K562 (cell line): ENCODE data around the gene SUMF1. TPM values are rescaled to one million over a fixed set of nuclear protein-coding genes. Genes with fewer than 3 reads are reported as not detected.

Source experiments
- ATAC-seq: fragments of 200-7000 bp; cut with Tn5 transposase; 3 replicates; pipeline ENCODE4 v1.9.1; 2020; ENCODE audit warnings: moderate library complexity
- BruUV-seq: library from RNA; stranded (reverse); fragments of 400-500 nt; replicated peaks from 2 replicates; lab custom pipeline; 2021; lab: Mats Ljungman, UMichigan
- CTCF ChIA-PET: fragments of 300-600 bp; formaldehyde crosslinking; extraction: SDS; loops from one replicate; lab custom pipeline; 2021; ENCODE audit warnings: low intra/inter-chr PET ratio; lab: Yijun Ruan, JAX
- POLR2A ChIA-PET: fragments of 300-600, 350-650 bp; sonication (Branson Sonifier 250); formaldehyde crosslinking; extraction: SDS; loops from one replicate; lab custom pipeline; 2021; ENCODE audit warnings: antibody characterized with exemption, inconsistent platforms; lab: Yijun Ruan, JAX
- DNase-seq, 4 experiments: peaks; one replicate each; pipeline versions ENCODE4 v3.0.0 to v3.0.0-alpha.2; 2011 to 2018; ENCODE audit warnings: low spot score in 3 of 4, mixed read lengths in 3 of 4; ENCODE audit errors: extremely low read depth in 1 of 4
- FAIRE-seq: peaks from 2 replicates; lab custom pipeline; 2011; peaks lifted over from hg19 to GRCh38; lab: Jason Lieb, UNC
- H2AFZ ChIP-seq: 2 replicates; pipeline ENCODE4 v1.6.0; 2011; ENCODE audit warnings: low read depth, low read length, control low read depth, inconsistent platforms
- H3K27ac ChIP-seq: fragments of 200-600 bp; 3 replicates; pipeline ENCODE4 v1.8.0; 2011; ENCODE audit warnings: low read depth, mild to moderate bottlenecking, control low read depth, inconsistent platforms, low read length, moderate library complexity, mixed read lengths; ENCODE audit errors: extremely low read depth
- H3K27me3 ChIP-seq, 2 experiments: fragments of 300-600 bp in 1 of 2; 2 replicates in 1 of 2; 3 replicates in 1 of 2; pipeline versions ENCODE4 v1.6.0 to v1.8.0; 2011; ENCODE audit warnings: inconsistent platforms in 2 of 2, low read length in 2 of 2, mild to moderate bottlenecking in 1 of 2, mixed read lengths in 1 of 2, moderate library complexity in 1 of 2; ENCODE audit not compliant: control insufficient read depth in 2 of 2, insufficient read depth in 2 of 2
- H3K36me3 ChIP-seq: fragments of 300-600 bp; 3 replicates; pipeline ENCODE4 v1.8.0; 2011; ENCODE audit warnings: mild to moderate bottlenecking, low read length, inconsistent platforms; ENCODE audit not compliant: control insufficient read depth, insufficient read depth
- H3K4me1 ChIP-seq, 2 experiments: fragments of 200-600 bp in 1 of 2; replicated peaks in 1 of 2; 2 replicates in 1 of 2; 3 replicates in 1 of 2; pipeline versions ENCODE4 v1.5.1 to v1.8.0; 2011; ENCODE audit warnings: inconsistent platforms in 2 of 2, low read length in 2 of 2, mild to moderate bottlenecking in 1 of 2, mixed read lengths in 1 of 2, moderate library complexity in 1 of 2; ENCODE audit not compliant: control insufficient read depth in 2 of 2, insufficient read depth in 2 of 2
- H3K4me2 ChIP-seq: 2 replicates; pipeline ENCODE4 v1.6.1; 2011; ENCODE audit warnings: low read length, control low read depth, inconsistent platforms, mixed read lengths; ENCODE audit not compliant: insufficient read depth
- H3K4me3 ChIP-seq: fragments of 200-600 bp; sonication (generic), shearing (Covaris generic); 2 replicates; pipeline ENCODE4 v1.5.1; 2016; ENCODE audit warnings: control low read depth, inconsistent platforms
- H3K79me2 ChIP-seq: fragments of 200-600 bp; 3 replicates; pipeline ENCODE4 v1.8.0; 2011; ENCODE audit warnings: low read length, inconsistent platforms; ENCODE audit not compliant: control insufficient read depth, insufficient read depth
- H3K9ac ChIP-seq, 2 experiments: 2 replicates each; pipeline versions ENCODE4 v1.6.0 to v1.6.1; 2011; ENCODE audit warnings: low read depth in 2 of 2, low read length in 2 of 2, control low read depth in 1 of 2, inconsistent platforms in 1 of 2, mild to moderate bottlenecking in 1 of 2, mixed read lengths in 1 of 2; ENCODE audit not compliant: insufficient read depth in 1 of 2
- H3K9me1 ChIP-seq: one replicate; pipeline ENCODE4 v1.6.0; 2011; ENCODE audit warnings: inconsistent platforms, mild to moderate bottlenecking, low read length, moderate library complexity; ENCODE audit not compliant: control insufficient read depth, insufficient read depth
- H3K9me3 ChIP-seq: replicated peaks from 2 replicates; pipeline ENCODE4 v1.5.1; 2011; ENCODE audit warnings: low read depth, low read length, inconsistent platforms; ENCODE audit not compliant: control insufficient read depth, insufficient read depth
- H4K20me1 ChIP-seq: replicated peaks from 2 replicates; pipeline ENCODE4 v1.6.1; 2011; ENCODE audit warnings: low read length, inconsistent platforms, mixed read lengths; ENCODE audit not compliant: control insufficient read depth, insufficient read depth
- CC2D1A ChIP-seq: fragments of 450-650 bp; IDR thresholded peaks from 2 replicates; pipeline ENCODE4 v1.6.1; 2017; ENCODE audit warnings: mild to moderate bottlenecking
- DMBX1 ChIP-seq: fragments of 250-450 bp; sonication (Bioruptor Pico); IDR thresholded peaks from 2 replicates; pipeline ENCODE4 v1.8.0; 2022; ENCODE audit warnings: inconsistent platforms, mild to moderate bottlenecking, moderate library complexity, borderline replicate concordance
- ELF1 ChIP-seq: fragments of 200-800 bp; sonication (Bioruptor generic); IDR thresholded peaks from 2 replicates; pipeline ENCODE4 v1.6.1; 2016; ENCODE audit warnings: missing genetic modification characterization, missing compliant biosample characterization
- GTF2B ChIP-seq: IDR thresholded peaks from 2 replicates; pipeline ENCODE4 v1.6.1; 2011; ENCODE audit not compliant: insufficient read length; ENCODE audit errors: extremely low read depth
- MCM7 ChIP-seq, 2 experiments: fragments of 450-650 bp; IDR thresholded peaks; 2 replicates each; pipeline ENCODE4 v1.6.1; 2016 to 2018
- MYNN ChIP-seq, 2 experiments: sonication (generic); formaldehyde crosslinking in 1 of 2; IDR thresholded peaks; 2 replicates each; pipeline versions ENCODE4 v1.5.0 to v1.6.1; 2016 to 2020; ENCODE audit warnings: antibody characterized with exemption in 1 of 2, missing genetic modification reagents in 1 of 2
- POLR2H ChIP-seq: IDR thresholded peaks from 2 replicates; pipeline ENCODE4 v1.6.1; 2016; ENCODE audit warnings: missing genetic modification characterization, low read depth, mild to moderate bottlenecking, control low read depth, missing compliant biosample characterization, moderate library complexity
- POU5F1 ChIP-seq: fragments of 150-350 bp; IDR thresholded peaks from 2 replicates; pipeline ENCODE4 v1.6.1; 2014; ENCODE audit warnings: borderline replicate concordance, low read length, low read depth, mild to moderate bottlenecking; ENCODE audit not compliant: partially characterized antibody
- RB1 ChIP-seq: fragments of 450-650 bp; IDR thresholded peaks from 2 replicates; pipeline ENCODE4 v1.6.1; 2017; ENCODE audit warnings: low read depth, mild to moderate bottlenecking
- SMARCB1 ChIP-seq: IDR thresholded peaks from 2 replicates; pipeline ENCODE4 v1.6.1; 2011; ENCODE audit warnings: improper control_type of control experiment, low read depth; ENCODE audit not compliant: insufficient read length
- SREBF1 ChIP-seq: fragments of 150-350 bp; IDR thresholded peaks from 2 replicates; pipeline ENCODE4 v1.6.1; 2014; ENCODE audit warnings: antibody characterized with exemption, low read depth, low read length, borderline replicate concordance
- ZNF184 ChIP-seq: sonication (generic); formaldehyde crosslinking; IDR thresholded peaks from 2 replicates; pipeline ENCODE4 v1.5.0; 2020; ENCODE audit warnings: missing genetic modification reagents
- ZNF274 ChIP-seq: IDR thresholded peaks from 2 replicates; pipeline ENCODE4 v1.6.1; 2011; ENCODE audit warnings: low read depth, mild to moderate bottlenecking, low read length, moderate library complexity, borderline replicate concordance
- WGBS: fragments of 100-300 bp; shearing (Covaris generic); methylation state at CpG from one replicate; pipeline ENCODE4 v1.1.6; 2016; ENCODE audit warnings: low coverage, mixed read lengths; ENCODE audit not compliant: insufficient coverage; ENCODE audit errors: missing lambda C conversion rate; 5-methylcytosine and 5-hydroxymethylcytosine counted together
- in situ Hi-C: fragments of 300-500 bp; cut with MboI; formaldehyde crosslinking; loops from 4 replicates; pipeline ENCODE4 v1.15.0; 2018; ENCODE audit warnings: inconsistent platforms, mixed read lengths
- intact Hi-C: fragments of 100-400 bp; cut with micrococcal nuclease; formaldehyde crosslinking; loops from 2 replicates; pipeline ENCODE4 v1.14.2; 2022
- polyA plus RNA-seq, 8 experiments: library from polyadenylated mRNA; depleted of rRNA in 4 of 8; stranded (reverse) in 5 of 8; unstranded in 3 of 8; fragments of >200 nt; fragmentation: Nextera tagmentation in 2 of 8; fragmentation: Illumina TruSeq in 1 of 8; extraction: Ambion mirVana in 2 of 8; extraction: Trizol in 1 of 8; gene quantifications; 2 replicates each; pipeline versions ENCODE4 v1.2.1 to v1.2.3, GENCODE V29; 2011 to 2014; ENCODE audit warnings: inconsistent platforms in 1 of 8, missing spikeins in 1 of 8
- total RNA-seq, 7 experiments: library from RNA; depleted of rRNA in 6 of 7; stranded (reverse); fragments of >200 nt in 6 of 7; fragmentation: Illumina TruSeq in 2 of 7; extraction: Trizol in 2 of 7; gene quantifications; 2 replicates each; pipeline versions ENCODE4 v1.2.1 to v1.2.3, GENCODE V29; 2011 to 2021; ENCODE audit warnings: low replicate concordance in 1 of 7
- TF ChIP-seq, protein P1 (sequence below): IDR thresholded peaks from 2 replicates; pipeline ENCODE4 v1.6.1; 2012; ENCODE audit warnings: low read depth, low read length, improper control_type of control experiment, borderline replicate concordance
- TF ChIP-seq, protein P2 (sequence below), 2 experiments: fragments of 450-650 bp; conservative IDR thresholded peaks; 2 replicates each; pipeline ENCODE4 v1.6.1; 2017; ENCODE audit warnings: mild to moderate bottlenecking in 2 of 2, moderate library complexity in 2 of 2

SUMF1 gene
- total and polyA plus RNA-seq, 9 of the 15 experiments (the other 6 are each of a cell fraction or from before 2014, with no cell fraction given), result 1.3 to 7.4 (median 4.2) TPM

GRCh38 chr3:4438296-4438695 is 28.8 kb downstream of the SUMF1 start:
- CTCF ChIA-PET, result no interaction called here
- DNase-seq (no peak), ATAC-seq (no peak), FAIRE-seq (no peak)
- BruUV-seq, result no TSS peak
- Histone ChIP-seq H3K27ac (no peak overlapping the region), H3K4me1 (peaks cover 0 to 2% of the 10 kb centered on the region in 2 experiments; a peak in 1 of 5 replicates), H3K36me3 (no peaks in the 10 kb centered on the region), H3K27me3 (no peaks in the 10 kb centered on the region), H3K9me1 (no peaks in the 10 kb centered on the region), H3K9ac (no peak overlapping the region), H3K4me3 (no peak overlapping the region), H2AFZ (no peak overlapping the region), H3K79me2 (no peaks in the 10 kb centered on the region), H4K20me1 (no peaks in the 10 kb centered on the region), H3K9me3 (no peaks in the 10 kb centered on the region), H3K4me2 (no peak overlapping the region)
- in situ Hi-C loops, result no loop called here
- TF ChIP-seq ZNF274, result no peak
- TF ChIP-seq, protein P1, sequence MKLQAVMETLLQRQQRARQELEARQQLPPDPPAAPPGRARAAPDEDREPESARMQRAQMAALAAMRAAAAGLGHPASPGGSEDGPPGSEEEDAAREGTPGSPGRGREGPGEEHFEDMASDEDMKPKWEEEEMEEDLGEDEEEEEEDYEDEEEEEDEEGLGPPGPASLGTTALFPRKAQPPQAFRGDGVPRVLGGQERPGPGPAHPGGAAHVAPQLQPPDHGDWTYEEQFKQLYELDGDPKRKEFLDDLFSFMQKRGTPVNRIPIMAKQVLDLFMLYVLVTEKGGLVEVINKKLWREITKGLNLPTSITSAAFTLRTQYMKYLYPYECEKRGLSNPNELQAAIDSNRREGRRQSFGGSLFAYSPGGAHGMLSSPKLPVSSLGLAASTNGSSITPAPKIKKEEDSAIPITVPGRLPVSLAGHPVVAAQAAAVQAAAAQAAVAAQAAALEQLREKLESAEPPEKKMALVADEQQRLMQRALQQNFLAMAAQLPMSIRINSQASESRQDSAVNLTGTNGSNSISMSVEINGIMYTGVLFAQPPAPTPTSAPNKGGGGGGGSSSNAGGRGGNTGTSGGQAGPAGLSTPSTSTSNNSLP, result no peak
- TF ChIP-seq SREBF1, result no peak
- TF ChIP-seq CC2D1A, result no peak
- no peak for TF ChIP-seq MYNN (IDR thresholded peaks at IDR 0.05)
- no peak for TF ChIP-seq MYNN (CRISPR knock-in tag; IDR thresholded peaks at IDR 0.05)
- TF ChIP-seq MCM7 (IDR thresholded peaks at IDR 0.05), result no peak
- no peak for TF ChIP-seq ZNF184
- no peak for TF ChIP-seq DMBX1 (CRISPR knock-in tag)
- no peak for TF ChIP-seq POU5F1
- TF ChIP-seq, protein P2, sequence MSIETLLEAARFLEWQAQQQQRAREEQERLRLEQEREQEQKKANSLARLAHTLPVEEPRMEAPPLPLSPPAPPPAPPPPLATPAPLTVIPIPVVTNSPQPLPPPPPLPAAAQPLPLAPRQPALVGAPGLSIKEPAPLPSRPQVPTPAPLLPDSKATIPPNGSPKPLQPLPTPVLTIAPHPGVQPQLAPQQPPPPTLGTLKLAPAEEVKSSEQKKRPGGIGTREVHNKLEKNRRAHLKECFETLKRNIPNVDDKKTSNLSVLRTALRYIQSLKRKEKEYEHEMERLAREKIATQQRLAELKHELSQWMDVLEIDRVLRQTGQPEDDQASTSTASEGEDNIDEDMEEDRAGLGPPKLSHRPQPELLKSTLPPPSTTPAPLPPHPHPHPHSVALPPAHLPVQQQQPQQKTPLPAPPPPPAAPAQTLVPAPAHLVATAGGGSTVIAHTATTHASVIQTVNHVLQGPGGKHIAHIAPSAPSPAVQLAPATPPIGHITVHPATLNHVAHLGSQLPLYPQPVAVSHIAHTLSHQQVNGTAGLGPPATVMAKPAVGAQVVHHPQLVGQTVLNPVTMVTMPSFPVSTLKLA (conservative IDR thresholded peaks at IDR 0.05), result no peak
- no peak for TF ChIP-seq RB1
- TF ChIP-seq SMARCB1, result no peak
- TF ChIP-seq GTF2B, result no peak
- no peak for TF ChIP-seq ELF1 (tag)
- no peak for TF ChIP-seq POLR2H (tag)
- intact Hi-C loops, result no loop called here
- POLR2A ChIA-PET, result interaction anchor here (0.7 to 1.7 kb wide), 5 partner anchors 8 to 12 kb away, joined by 3 to 6 read pairs (median 3); no protein-coding TSS in a partner anchor
- 72% methylated on average over 1 of the region's 1 CpG for WGBS
